HL-60 (cell line): Measurements from ENCODE around the gene KAT6B.

ENCODE experiments used
- TF ChIP-seq, protein P1 (sequence below): IDR thresholded peaks from one replicate; pipeline ENCODE4 v1.5.1; 2011; ENCODE audit warnings: low read length, control low read depth, inconsistent platforms; ENCODE audit not compliant: insufficient read depth
- TF ChIP-seq, protein P2 (sequence below): IDR thresholded peaks from 2 replicates; pipeline ENCODE4 v1.6.1; 2012; ENCODE audit warnings: low read depth; ENCODE audit not compliant: insufficient replicate concordance

DNA sequence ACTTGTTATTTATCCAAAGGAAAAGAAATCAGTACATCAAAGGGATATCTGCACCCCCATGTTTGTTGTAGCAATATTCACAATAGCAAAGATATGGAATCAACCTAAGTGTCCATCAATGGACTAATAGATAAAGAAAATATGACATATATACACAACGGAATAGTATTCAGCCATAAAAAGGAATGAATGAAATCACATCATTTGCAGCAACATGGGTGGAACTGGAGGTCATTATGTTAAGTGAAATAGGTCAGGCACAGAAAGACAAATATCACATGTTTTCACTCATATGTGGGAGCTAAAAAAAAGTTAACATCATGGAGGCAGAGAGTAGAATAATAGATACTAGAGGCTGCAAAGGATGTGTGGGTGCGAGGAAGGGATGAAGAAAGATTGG is 25.0 kb upstream of the KAT6B start:
- TF ChIP-seq, protein P1, sequence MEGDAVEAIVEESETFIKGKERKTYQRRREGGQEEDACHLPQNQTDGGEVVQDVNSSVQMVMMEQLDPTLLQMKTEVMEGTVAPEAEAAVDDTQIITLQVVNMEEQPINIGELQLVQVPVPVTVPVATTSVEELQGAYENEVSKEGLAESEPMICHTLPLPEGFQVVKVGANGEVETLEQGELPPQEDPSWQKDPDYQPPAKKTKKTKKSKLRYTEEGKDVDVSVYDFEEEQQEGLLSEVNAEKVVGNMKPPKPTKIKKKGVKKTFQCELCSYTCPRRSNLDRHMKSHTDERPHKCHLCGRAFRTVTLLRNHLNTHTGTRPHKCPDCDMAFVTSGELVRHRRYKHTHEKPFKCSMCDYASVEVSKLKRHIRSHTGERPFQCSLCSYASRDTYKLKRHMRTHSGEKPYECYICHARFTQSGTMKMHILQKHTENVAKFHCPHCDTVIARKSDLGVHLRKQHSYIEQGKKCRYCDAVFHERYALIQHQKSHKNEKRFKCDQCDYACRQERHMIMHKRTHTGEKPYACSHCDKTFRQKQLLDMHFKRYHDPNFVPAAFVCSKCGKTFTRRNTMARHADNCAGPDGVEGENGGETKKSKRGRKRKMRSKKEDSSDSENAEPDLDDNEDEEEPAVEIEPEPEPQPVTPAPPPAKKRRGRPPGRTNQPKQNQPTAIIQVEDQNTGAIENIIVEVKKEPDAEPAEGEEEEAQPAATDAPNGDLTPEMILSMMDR = no peak
- TF ChIP-seq, protein P2, sequence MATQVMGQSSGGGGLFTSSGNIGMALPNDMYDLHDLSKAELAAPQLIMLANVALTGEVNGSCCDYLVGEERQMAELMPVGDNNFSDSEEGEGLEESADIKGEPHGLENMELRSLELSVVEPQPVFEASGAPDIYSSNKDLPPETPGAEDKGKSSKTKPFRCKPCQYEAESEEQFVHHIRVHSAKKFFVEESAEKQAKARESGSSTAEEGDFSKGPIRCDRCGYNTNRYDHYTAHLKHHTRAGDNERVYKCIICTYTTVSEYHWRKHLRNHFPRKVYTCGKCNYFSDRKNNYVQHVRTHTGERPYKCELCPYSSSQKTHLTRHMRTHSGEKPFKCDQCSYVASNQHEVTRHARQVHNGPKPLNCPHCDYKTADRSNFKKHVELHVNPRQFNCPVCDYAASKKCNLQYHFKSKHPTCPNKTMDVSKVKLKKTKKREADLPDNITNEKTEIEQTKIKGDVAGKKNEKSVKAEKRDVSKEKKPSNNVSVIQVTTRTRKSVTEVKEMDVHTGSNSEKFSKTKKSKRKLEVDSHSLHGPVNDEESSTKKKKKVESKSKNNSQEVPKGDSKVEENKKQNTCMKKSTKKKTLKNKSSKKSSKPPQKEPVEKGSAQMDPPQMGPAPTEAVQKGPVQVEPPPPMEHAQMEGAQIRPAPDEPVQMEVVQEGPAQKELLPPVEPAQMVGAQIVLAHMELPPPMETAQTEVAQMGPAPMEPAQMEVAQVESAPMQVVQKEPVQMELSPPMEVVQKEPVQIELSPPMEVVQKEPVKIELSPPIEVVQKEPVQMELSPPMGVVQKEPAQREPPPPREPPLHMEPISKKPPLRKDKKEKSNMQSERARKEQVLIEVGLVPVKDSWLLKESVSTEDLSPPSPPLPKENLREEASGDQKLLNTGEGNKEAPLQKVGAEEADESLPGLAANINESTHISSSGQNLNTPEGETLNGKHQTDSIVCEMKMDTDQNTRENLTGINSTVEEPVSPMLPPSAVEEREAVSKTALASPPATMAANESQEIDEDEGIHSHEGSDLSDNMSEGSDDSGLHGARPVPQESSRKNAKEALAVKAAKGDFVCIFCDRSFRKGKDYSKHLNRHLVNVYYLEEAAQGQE = no peak
